Renal pelvis (tissue), 4 donors: ENCODE data around the gene SPON1. TPM values are rescaled to one million over a fixed set of nuclear protein-coding genes. Genes with fewer than 3 reads are reported as not detected.
A peak's percentile ranks its signal among the peaks of the same experiment; 100 is the strongest.
"Not testable (repeated sequence)": the region's sequence is repeated elsewhere in the genome, so short reads cannot be mapped to it uniquely, and the experiment has no call there.

Experiments used
- DNase-seq: peaks from one replicate; pipeline ENCODE4 v3.0.0-alpha.2; 2013
- polyA plus RNA-seq, 3 donors: library from polyadenylated mRNA; unstranded; fragments of 120-200 nt; gene quantifications; one replicate each; pipeline ENCODE4 v1.2.1, GENCODE V29; 2013; ENCODE audit not compliant: insufficient read length in 3 of 3

The SPON1 gene
- polyA plus RNA-seq, 3 donors: 57.4 to 71.8 (median 68.0) TPM

DNA sequence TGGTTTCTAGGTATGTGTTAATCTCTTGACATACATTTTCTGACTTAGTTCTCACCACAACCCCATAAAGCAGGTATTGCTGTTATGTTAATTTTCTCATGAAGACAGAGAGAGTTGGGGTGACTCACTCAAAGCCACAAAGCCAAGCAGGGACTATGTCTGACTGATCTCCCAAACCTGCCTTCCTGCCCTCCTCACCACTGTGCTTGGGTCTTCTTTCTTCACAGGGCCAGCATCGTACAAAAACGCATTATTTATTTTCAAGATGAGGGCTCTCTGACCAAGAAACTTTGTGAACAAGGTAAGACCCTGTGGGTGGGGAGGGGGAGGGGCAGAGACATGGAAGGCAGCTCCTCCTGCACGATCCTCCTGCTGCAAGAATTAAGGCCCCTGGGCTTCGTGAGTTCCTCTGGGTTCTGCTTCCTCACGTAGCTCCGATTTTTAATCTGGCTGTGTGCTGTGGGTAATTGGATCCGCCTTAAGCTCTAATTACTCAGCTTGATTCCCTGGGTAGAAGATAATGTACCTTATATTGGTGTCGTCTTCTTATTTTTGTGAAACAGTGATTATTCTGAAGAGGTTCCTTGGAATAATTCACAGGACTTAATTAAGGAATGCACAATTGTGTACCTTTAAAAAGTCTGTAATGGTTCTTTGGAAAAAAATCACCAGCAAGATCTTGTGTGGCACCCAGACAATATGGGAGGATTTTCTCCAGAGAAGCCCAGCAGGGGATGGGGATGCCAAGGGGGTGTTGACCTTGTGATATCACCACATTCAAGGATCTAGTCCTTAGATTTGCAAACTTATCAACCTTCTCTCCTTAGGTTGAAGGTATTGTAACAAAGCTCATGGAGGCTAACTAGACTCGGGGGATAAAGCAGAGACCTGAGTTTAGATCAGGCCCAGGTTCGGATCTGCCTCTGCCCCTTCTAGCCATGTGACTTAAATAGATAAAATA, 112.9 kb downstream of the SPON1 start:
- DNase-seq: no peak

DNA sequence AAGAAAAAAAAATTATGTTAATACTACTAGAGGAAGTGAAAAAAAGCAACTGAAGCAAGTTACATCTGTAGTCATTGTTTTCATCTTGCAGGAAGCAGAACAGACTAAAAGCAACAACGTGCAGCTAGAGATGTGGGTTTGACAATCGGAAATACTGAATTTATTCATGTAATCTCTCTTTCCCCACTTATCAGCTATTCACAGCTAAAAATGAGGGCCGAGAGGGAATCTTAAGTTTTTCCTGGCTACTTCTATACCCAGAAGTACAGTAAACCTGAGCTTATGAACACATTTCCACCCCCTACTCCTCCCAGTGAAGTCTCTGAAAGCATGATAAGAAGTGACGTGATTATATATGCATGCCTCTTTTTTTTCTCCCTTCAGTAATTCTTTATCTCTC, 116.5 kb downstream of the SPON1 start:
- DNase-seq: peak; percentile 28

DNA sequence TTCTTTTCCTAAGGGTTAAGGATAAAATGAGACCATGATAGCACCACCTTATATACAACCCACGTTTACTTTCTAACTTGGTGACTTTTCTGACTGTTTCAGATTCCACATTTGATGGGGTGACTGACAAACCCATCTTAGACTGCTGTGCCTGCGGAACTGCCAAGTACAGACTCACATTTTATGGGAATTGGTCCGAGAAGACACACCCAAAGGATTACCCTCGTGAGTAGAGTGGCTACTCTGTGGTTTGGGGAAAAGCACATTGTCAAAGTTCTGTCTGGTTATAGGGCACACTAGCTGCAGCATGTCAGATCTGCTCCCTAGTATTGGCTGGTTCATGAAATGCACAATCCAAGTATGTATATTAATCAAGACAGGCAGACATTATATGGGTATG, 117.3 kb downstream of the SPON1 start:
- DNase-seq: no peak

DNA sequence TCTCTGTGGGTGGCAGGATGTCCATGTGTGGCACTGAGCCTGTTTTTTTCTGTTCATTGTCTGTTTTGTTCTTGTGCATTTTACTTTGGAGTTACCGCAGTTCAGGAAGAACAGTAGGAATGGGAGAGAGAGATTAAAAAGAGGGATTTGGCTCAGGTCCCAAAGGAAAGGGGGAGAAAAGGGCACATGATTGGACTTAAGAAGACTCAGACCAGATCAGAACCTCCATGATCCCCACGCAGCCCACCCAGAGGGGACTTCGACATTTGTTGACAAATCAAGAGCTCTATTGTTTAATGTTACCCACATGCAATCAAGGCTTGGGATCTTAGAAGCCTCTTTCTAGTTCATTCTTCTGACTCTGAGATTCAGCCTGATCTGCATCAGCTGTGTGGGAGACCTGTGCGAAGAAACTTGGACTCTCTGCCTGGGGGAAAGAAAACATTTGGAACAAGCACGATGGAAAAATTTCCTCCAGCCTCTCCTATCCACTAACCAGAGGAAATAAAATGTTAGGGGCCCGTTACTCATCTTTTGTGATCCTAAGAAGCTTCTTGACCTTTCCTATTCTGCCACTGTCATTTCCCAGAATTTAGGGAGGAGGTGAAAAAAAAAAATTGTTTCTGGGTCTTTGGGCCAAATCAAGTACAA, 119.2 kb downstream of the SPON1 start:
- no peak for DNase-seq

DNA sequence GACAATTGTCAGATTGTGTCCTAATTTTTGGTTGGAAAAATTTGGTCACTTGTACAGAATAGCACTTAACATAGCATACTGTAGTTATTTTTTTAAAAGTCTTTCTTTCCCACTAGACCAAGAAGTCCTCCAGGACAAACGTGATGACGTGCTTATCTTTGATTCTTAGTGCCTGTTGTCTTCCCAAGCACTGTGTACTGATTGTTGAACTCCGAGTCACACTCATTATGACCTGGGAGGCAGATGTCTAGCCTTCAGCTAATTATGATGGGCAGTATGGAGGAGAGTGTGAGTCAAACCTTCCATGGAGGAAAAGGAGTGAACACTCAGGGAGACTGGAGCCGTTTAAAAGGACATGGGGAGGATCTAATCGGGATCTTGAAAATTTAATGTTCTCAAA, 119.8 kb downstream of the SPON1 start:
- DNase-seq: no peak

DNA sequence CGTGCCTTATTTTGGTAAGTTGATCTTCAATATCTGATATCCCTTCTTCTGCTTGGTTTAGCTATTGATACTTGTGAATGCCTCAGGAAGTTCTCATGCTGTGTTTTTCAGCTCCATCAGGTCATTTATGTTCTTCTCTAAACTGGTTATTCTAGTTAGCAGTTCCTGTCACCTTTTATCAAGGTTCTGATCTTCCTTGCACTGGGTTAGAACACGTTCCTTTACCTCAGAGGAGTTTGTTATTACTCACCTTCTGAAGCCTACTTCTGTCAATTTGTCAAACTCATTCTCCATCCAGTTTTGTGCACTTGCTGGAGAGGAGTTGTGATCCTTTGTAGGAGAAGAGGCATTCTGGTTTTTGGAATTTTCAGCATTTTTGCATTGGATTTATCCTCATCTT, 126.3 kb downstream of the SPON1 start:
- DNase-seq: not testable (repeated sequence)

DNA sequence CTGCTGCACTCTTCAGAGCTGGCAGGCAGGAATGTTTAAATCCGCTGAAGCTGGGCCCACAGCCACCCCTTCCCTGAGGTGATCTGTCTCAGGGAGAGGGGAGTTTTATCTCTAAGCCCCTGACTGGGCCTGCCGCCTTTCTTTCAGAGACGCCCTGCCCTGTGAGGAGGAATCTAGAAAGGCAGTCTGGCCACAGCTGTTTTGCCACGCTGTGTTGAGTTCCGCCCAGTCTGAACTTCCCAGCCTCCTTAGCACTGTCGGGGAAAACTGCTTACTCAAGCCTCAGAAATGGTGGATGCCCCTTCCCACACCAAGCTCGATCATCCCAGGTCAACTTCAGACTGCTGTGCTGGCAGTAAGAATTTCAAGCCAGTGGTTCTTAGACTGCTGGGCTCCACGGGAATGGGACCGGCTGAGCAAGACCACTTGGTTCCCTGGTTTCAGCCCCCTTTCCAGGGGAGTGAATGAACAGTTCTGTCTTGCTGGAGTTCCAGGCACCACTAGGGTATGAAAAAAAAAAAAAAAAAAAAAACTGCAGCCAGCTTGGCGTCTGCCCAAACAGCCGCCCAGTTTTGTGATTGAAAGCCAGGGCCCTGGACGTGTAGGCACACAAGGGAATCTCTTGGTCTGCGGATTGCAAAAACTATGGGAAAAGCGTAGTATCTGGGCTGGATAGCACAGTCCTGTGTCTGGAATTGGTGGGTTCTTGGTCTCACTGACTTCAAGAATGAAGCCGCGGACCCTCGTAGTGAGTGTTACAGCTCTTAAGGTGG, 127.4 kb downstream of the SPON1 start:
- DNase-seq: no peak

DNA sequence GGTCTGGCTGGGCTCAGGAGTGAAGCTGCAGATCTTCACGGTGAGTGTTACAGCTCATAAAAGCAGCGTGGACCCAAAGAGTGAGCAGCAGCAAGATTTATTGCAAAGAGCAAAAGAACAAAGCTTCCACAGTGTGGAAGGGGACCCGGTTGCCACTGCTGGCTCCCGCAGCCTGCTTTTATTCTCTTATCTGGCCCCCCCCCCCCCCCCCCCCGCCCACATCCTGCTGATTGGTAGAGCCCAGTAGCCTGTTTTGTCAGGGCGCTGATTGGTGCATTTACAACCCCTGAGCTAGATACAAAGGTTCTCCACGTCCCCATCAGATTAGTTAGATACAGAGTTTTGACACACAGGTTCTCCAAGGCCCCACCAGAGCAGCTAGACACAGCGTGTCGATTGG, 128.1 kb downstream of the SPON1 start:
- not testable (repeated sequence) for DNase-seq

DNA sequence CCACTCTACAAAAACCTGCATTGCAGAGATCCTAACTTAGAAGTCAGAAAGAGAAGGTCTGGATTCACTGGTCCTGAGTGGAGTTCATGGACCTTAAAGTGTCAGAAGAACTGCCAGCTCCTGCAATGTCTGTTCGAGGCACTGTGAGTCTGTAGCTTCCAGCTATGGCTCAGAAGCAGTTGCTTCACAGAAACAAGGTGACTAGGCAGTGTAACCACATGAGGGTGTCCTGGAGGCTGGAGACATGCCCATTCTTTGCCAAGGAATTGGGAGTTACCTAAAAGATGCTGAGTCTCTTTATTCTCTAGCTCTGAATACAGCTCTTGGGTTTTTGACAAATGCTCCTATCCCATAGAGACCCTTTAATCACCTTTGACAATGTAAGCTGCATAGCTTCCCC, 130.5 kb downstream of the SPON1 start:
- no peak for DNase-seq

DNA sequence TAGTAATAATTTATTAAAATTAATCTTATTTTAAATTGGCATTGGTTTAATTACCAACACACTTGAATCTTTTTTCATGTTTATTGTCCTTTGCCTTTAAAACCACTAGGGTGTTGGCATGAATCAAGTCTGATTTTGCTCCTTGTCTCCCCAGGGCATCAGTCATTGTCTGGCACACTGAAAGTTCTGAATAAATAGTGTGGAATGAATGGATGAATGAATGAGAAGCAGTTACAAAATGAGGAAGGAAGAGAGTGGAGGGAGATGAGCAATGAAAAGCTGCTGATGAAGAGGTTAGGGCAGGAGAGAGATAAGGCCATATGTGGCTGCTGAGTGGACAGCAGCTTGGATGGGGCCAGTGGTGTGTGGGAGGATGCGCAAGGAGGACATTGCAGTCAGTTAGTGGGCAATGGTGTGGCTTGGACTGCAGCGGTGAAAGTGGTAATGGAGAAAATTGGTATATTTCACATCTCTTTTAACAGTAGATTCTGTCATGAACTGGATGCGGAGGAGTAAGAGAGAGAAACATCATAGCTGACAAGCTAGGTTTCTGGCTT, 132.0 kb downstream of the SPON1 start:
- no peak for DNase-seq

DNA sequence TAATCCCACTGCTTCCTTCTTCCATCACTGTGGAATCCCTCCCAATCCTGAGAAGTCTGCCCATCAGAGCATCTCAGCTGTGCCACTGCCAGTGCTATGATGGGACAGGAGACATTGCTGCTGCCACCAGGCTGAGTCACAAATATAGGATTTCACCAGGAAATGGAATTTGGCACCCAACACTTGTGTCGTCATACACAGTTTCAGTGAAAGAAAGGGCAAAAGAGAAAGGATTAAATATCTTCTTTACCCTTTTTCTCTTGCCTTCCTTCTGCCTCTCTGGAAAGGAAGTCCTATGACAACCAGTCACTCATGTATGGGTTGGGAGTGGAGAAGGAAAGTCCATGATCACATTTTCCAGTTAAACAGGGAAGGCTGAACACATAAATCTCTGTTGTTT, 133.4 kb downstream of the SPON1 start:
- DNase-seq: no peak

DNA sequence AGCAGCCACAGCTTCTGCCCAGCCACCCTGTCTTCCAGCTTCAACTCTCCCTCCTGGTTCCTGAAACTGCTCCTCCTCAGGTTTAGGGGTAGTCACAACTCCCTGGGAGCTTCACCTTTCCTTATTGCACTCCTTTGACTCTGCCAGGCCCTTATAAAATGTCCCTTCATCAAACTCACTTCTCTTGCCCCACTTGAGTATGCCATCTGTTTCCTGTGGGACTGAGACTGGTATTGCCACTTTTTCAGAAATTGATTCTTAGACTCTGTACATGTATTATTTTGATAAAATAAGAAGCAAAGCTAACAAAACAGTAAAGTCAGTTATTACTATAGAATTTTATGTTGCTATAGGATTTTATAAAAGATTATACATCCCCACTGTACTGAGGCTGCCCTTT, 134.1 kb downstream of the SPON1 start:
- no peak for DNase-seq

DNA sequence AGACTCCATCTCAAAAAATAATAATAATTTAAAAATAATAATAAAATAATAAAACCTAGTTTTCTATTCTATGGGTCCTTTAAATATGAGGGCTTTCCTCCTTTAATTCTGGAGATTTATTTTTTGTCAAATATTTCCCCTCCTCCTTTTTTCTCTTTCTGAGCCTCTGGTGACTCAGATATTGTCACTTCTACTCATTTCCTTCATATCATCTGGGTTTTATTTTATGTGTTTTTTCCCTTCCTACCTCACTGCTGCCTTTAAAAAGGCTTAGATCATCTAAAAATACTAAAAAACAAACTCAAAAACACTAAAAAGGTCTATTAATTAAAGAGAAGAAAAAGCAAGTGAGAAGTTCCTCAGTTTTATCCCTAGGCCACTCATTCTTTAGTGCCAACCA, 138.9 kb downstream of the SPON1 start:
- no peak for DNase-seq

DNA sequence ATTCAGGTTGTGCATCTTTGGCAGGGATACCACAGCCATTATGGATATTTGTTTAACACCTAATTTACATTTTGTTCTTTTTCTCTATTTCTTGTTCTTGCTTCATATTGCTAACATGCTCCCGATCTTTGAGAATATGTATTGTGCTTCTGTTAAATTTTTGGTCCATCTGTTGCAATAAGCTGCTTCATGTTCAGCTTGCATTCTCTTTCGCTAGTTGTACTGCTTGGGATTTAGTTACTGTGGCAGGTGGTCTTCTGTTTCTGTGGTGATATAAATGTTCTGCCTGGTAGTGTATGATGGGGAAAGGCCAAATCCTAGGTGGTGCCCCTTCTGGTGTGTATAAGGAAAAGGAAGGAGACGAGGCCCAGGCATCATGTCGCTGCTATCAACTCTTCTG, 140.2 kb downstream of the SPON1 start:
- DNase-seq: no peak

DNA sequence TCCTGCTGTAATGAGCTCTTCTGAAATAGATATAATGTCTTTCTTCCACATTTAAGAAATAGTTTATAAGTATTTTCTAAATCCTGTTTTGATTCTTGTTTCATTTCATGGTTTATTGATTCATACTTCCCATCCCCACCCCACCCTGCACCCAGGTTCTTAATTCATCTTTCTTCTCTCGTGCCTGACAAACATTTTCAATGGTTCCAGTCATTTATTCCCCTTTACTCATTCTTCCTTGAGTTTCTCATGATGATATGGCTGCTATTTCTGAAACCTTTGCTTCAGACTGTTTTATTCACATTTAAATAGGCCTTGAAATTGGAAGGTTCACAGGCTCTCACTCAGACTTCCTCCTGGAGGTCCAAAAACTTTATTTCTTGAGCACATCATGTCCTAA, 142.9 kb downstream of the SPON1 start:
- no peak for DNase-seq

DNA sequence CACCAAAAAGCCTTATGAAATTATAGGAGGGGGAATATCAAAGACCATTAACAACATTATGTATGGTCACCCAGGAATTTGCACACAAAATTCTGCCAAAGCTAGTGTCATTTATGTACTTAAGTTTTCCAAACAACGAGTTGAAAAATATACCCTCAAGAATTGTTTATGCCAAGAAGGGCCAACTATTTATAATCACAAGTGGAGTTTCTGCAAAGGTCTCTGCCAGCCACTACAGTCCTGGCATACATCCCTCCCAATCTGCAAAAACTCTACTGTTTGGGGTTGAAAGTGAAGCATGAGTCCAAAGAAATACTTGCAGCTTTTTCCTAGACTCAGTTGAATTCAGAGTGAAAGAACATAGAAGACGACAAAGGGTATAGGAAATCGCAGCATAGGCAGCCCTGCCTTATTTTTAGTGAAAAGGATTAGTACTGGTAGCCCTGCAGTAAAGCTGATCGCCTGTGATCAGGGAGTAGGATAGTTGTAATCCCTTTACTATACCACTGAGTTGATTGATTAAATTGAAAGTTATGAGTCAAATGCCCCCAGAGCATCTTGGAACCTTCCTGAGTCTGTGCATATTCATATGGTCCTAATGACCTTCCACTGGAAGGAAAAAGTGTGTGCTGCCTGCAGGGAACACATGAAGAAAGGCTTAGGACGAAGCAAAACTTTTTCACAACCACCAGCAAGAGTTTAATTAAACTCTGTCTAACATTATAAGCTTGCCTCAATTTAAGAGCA, 144.0 kb downstream of the SPON1 start:
- DNase-seq: no peak

DNA sequence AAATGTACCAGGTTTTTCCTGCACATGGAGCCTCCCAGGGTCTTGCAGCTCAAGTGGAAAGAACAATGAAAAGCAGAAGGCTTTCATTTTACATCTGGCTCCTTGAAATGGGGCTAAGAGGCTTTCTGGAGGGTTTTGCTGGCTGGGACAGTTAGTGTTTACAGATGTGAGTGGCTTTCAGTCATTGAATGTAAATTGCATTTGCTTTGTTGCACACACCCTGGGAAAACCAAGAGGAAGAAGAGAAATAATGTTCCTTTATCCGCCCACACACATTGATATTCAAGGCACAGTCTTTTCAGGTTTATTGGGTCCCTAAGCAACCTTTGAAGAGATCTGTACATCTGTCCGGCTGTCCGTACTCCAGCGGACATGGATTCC, 144.5 kb downstream of the SPON1 start:
- no peak for DNase-seq

DNA sequence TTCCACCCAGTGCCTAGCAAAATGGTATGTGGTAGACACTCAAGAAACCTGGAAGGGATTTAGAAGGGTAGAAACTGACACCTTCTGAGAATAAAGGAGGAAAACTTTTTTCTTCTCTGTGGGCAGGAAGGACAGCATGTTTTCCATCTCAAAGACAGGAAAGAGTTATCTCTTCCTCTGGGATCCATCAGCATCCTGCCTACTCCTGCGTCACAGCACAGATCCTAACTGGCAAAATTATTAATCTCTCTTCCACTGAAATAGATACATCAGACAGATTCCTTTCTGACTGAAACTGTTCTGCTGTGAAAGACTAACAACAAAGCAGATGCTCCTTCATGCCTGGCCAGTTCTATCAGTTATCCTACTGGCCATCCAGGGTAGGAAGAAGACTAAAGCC, 147.2 kb downstream of the SPON1 start:
- no peak for DNase-seq

DNA sequence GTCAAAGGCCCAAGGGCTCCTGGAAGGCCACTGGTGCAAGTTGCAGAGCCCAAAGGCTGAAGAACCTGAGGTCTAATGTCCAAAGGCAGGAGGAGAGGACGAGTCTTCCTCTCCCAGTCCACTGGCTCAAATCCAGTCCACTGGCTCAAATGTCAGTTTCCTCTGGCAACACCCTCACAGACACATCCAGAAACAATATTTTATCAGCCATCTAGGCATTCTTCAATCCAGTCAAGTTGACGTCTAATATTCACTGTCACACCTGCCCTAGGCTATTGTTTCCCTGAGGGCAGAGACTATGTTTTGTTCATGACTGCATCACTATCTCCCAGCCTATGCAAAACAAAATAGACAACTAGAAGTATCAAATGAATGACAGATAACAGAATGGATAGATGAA, 148.1 kb downstream of the SPON1 start:
- DNase-seq: no peak

DNA sequence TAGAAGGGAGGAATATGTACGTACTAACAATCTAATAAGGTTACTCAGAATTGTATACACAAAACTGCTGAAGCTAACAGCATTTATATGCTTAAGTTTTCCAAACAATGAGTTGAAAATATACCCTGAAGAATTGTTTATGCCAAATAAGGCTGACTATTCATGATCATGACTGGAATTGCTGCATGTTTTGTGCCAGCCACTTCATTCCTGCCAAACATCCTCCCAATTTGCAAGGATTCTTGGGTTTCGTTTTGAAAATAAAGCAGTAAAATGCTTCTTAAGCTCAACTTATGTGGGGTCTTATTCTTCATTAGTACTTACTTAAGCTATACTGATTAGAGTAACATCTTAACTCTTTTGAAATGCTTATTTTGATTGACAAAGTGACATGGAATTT, 149.0 kb downstream of the SPON1 start:
- no peak for DNase-seq

DNA sequence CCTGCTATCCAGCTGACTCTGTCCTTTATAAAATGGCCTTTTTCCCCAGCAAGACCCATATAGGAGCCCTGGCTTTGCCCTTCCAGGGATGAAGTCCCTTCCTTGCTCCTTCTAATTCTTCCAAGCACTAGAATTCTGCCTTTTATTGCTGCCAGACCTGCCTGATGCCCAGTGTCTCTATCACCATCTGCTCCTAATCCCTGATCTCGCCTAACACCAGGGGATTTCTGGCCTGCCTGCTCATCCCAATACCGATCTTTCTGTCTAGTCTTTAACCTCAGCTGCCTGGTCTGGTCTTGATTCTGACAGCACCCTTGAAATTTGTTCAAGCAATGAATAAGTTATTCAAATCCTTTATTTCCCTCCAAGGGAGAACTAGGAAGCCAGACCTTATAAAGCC, 150.2 kb downstream of the SPON1 start:
- no peak for DNase-seq

DNA sequence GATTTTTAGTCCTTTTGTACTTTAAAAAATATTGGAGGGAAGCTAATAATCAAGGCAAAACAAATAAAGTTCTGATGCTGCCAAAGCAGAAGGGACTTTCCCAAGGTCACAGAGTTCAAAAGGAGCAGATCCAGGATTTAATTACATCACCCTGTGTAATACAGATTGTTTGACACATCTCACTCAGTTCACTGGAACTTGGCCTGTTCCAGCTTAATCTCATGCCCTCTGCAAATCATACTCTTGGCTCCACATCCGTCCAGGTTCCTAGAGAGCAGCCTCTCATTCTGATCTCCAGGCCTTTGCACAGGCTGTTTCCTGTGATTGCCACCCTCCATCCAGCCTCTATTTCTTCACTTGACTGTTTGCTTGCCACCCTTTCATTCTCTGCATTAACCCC, 151.7 kb downstream of the SPON1 start:
- no peak for DNase-seq
